Gastroesophageal sphincter (tissue), 4 donors: Measurements from ENCODE around the gene ZSWIM7. TPM values are rescaled to one million over a fixed set of nuclear protein-coding genes. Genes with fewer than 3 reads are reported as not detected.

Experiments used
- ATAC-seq: fragments of 150-250 bp; one replicate; pipeline ENCODE4 v1.9.1; 2016; ENCODE audit warnings: mild to moderate bottlenecking, moderate library complexity
- H3K27ac ChIP-seq, 4 donors: fragments of 200-600 bp; sonication (generic) in 3 of 4; 1 replicate in 3 of 4; 2 replicates in 1 of 4; pipeline ENCODE4 v1.5.1; 2016 to 2019
- H3K27me3 ChIP-seq: fragments of 200-600 bp; sonication (generic); one replicate; pipeline ENCODE4 v1.5.1; 2019
- H3K36me3 ChIP-seq, 2 donors: fragments of 200-600 bp; sonication (generic); one replicate each; pipeline ENCODE4 v1.5.1; 2019; ENCODE audit warnings: control low read depth in 1 of 2
- H3K4me1 ChIP-seq, 3 donors: fragments of 200-600 bp; sonication (generic); 1 replicate in 2 of 3; 2 replicates in 1 of 3; pipeline ENCODE4 v1.5.1; 2016 to 2019; ENCODE audit warnings: control low read depth in 2 of 3
- H3K4me3 ChIP-seq, 2 donors: fragments of 200-600 bp; sonication (generic); one replicate each; pipeline ENCODE4 v1.5.1; 2019; ENCODE audit warnings: mild to moderate bottlenecking in 1 of 2, moderate library complexity in 1 of 2
- H3K9me3 ChIP-seq, 3 donors: fragments of 200-600 bp; sonication (generic); one replicate each; pipeline ENCODE4 v1.5.1; 2017 to 2019; ENCODE audit warnings: control low read depth in 2 of 3
- CTCF ChIP-seq, 4 experiments: fragments of 200-600 bp in 2 of 4; fragments of 450-650 bp in 2 of 4; sonication (generic) in 1 of 4; IDR thresholded peaks; one replicate each; pipeline ENCODE4 v1.5.1; 2017 to 2019; ENCODE audit warnings: antibody characterized with exemption in 4 of 4, mild to moderate bottlenecking in 2 of 4, moderate library complexity in 2 of 4
- EP300 ChIP-seq: sonication (generic); formaldehyde crosslinking; IDR thresholded peaks from one replicate; pipeline ENCODE4 v1.6.1; 2017; ENCODE audit warnings: antibody characterized with exemption, mild to moderate bottlenecking
- POLR2A ChIP-seq, 2 donors: fragments of 450-650 bp; IDR thresholded peaks; one replicate each; pipeline ENCODE4 v1.6.1; 2017; ENCODE audit warnings: antibody characterized with exemption in 2 of 2, mild to moderate bottlenecking in 2 of 2, moderate library complexity in 1 of 2
- POLR2AphosphoS5 ChIP-seq: sonication (generic); formaldehyde crosslinking; IDR thresholded peaks from one replicate; pipeline ENCODE4 v1.6.1; 2017; ENCODE audit warnings: antibody characterized with exemption
- WGBS, 2 donors: methylation state at CpG; one replicate each; pipeline ENCODE4 v1.1.5; 2018; ENCODE audit warnings: low coverage in 1 of 2; 5-methylcytosine and 5-hydroxymethylcytosine counted together
- total RNA-seq, 4 donors: library from RNA; depleted of rRNA; stranded (reverse); fragments of >200 nt; gene quantifications; one replicate each; pipeline ENCODE4 v1.1.0, GENCODE V29; 2016

The ZSWIM7 gene
- total RNA-seq, 4 donors from 2014 or later, result 12.1 to 32.4 (median 13.6) TPM

GRCh38 chr17:15970500-15970899, 29.0 kb downstream of the ZSWIM7 start:
- 85 to 100% methylated on average over 2 of the region's 2 CpGs for WGBS, 2 donors
- ATAC-seq, result no peak
- Histone ChIP-seq H3K4me1 (peaks cover 0 to 9% (median 0%) of the 10 kb centered on the region in 3 donors), H3K4me3 (no peak overlapping the region), H3K9me3 (no peaks in the 10 kb centered on the region), H3K27ac (no peak overlapping the region), H3K36me3 (peaks cover 0 to 8% of the 10 kb centered on the region in 2 donors), H3K27me3 (no peaks in the 10 kb centered on the region)
- TF ChIP-seq POLR2A (IDR thresholded peaks at IDR 0.05), result no peak
- no peak for TF ChIP-seq POLR2AphosphoS5
- no peak for TF ChIP-seq EP300
- TF ChIP-seq CTCF (IDR thresholded peaks at IDR 0.05), result no peak

GRCh38 chr17:15969463-15969862, 30.0 kb downstream of the ZSWIM7 start:
- Histone ChIP-seq H3K27me3 (no peaks in the 10 kb centered on the region), H3K27ac (no peak overlapping the region), H3K4me1 (peaks cover 0 to 9% (median 0%) of the 10 kb centered on the region in 3 donors), H3K36me3 (no peaks in the 10 kb centered on the region), H3K4me3 (no peak overlapping the region), H3K9me3 (no peaks in the 10 kb centered on the region)
- no peak for TF ChIP-seq POLR2AphosphoS5
- no peak for TF ChIP-seq CTCF (IDR thresholded peaks at IDR 0.05)
- no peak for TF ChIP-seq POLR2A (IDR thresholded peaks at IDR 0.05)
- no peak for ATAC-seq
- 95 to 97% methylated on average over 4 to 8 of the region's 8 CpGs for WGBS, 2 donors

- Histone ChIP-seq H3K27me3 (no peaks in the 10 kb centered on the region), H3K4me1 (peaks cover 0 to 9% (median 0%) of the 10 kb centered on the region in 3 donors), H3K9me3 (no peaks in the 10 kb centered on the region), H3K36me3 (no peaks in the 10 kb centered on the region), H3K4me3 (no peak overlapping the region), H3K27ac (no peak overlapping the region)
- ATAC-seq, result no peak
- 89 to 94% methylated on average over 9 to 11 of the region's 11 CpGs for WGBS, 2 donors
- TF ChIP-seq EP300 (no peak), CTCF (IDR thresholded peaks at IDR 0.05) (no peak), POLR2A (IDR thresholded peaks at IDR 0.05) (no peak), POLR2AphosphoS5 (no peak)
Measured at GRCh38 chr17:15967706-15968399, 31.7 kb downstream of the ZSWIM7 start.

GRCh38 chr17:15966879-15967248, 32.6 kb downstream of the ZSWIM7 start:
- Histone ChIP-seq H3K27ac (no peak overlapping the region), H3K36me3 (no peaks in the 10 kb centered on the region), H3K4me1 (peaks cover 0 to 9% (median 0%) of the 10 kb centered on the region in 3 donors), H3K9me3 (no peaks in the 10 kb centered on the region), H3K4me3 (no peak overlapping the region), H3K27me3 (no peaks in the 10 kb centered on the region)
- WGBS, 2 donors, result 74 to 83% methylated on average over 3 to 7 of the region's 11 CpGs
- TF ChIP-seq EP300, result no peak
- no peak for TF ChIP-seq CTCF (IDR thresholded peaks at IDR 0.05)
- no peak for TF ChIP-seq POLR2AphosphoS5
- TF ChIP-seq POLR2A (IDR thresholded peaks at IDR 0.05), result no peak
- ATAC-seq, result no peak

- 81 to 94% methylated on average over 7 to 10 of the region's 13 CpGs for WGBS, 2 donors
- Histone ChIP-seq H3K9me3 (no peaks in the 10 kb centered on the region), H3K27me3 (no peaks in the 10 kb centered on the region), H3K27ac (no peak overlapping the region), H3K36me3 (no peaks in the 10 kb centered on the region), H3K4me1 (peaks cover 0 to 9% (median 0%) of the 10 kb centered on the region in 3 donors), H3K4me3 (no peak overlapping the region)
- no peak for ATAC-seq
- TF ChIP-seq EP300 (no peak), POLR2AphosphoS5 (no peak), POLR2A (IDR thresholded peaks at IDR 0.05) (no peak)
Measured at GRCh38 chr17:15966183-15966878, 33.2 kb downstream of the ZSWIM7 start.
